ENCODE measurements around the gene F8.
"Not testable (repeated sequence)": the region's sequence is repeated elsewhere in the genome, so short reads cannot be mapped to it uniquely, and the experiment has no call there.

The F8 gene

DNA sequence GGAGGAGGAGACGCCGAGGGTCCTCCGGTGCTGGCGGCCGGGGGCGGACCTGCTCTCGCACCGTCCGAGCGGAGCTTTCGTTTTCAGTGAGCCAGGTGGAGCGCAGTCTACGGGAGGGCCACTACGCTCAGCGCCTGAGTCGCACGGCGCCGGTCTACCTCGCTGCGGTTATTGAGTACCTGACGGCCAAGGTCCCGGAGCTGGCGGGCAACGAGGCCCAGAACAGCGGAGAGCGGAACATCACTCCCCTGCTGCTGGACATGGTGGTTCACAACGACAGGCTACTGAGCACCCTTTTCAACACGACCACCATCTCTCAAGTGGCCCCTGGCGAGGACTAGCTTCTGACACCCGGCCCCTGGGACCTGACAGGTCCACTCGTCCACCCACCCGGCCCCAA, 137.5 kb downstream of the F8 start:
- DNase-seq (ENCODE audit: low spot score) = not testable (repeated sequence)

DNA sequence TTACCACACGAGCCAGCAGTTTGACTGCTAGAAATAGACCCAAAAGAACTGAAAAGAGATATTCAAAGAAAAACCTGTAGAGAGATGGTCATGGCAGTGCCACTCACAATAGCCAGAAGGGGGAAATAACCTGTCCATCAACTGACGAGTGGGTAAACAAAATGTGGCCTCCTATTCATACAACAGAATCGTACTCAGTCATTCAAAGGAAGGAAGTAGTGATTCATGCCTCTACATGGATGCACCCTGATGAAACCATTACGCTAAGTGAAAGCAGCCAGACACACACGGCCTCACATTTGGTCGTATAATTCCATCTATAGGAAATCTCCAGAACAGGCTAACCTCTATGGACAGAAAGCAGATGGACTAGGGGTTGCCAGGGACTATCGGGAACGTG, 138.5 kb downstream of the F8 start:
- not testable (repeated sequence) for DNase-seq (ENCODE audit: low spot score)

DNA sequence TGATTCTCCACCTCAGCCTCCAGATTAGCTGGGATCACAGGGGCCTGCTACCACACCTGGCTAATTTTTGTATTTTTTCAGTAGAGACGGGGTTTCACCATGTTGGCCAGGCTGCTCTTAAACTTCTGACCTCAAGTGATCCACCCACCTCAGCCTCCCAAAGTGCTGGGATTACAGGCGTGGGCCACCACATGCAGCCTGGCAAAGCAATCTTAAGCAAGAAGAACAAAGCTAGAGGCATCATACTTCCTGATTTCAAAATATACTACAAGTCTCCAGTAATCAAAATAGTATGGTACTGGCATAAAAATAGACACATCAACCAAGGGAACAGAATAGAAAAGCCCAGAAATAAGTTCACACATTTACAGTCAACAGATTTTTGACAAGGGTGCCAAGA, 149.2 kb downstream of the F8 start:
- DNase-seq (ENCODE audit: low spot score) = no peak

DNA sequence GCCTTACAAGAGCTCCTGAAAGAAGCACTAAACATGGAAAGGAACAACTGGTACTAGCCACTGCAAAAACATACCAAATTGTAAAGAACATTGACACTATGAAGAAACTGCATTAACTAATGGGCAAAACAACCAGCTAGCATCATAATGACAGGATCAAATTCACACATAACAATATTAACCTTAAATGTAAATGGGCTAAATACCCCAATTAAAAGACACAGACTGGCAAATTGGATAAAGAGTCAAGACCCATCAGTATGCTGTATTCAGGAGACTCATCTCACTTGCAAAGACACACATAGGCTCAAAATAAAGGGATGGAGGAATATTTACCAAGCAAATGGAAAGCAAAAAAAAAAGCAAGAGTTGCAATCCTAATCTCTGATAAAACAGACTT, 154.0 kb downstream of the F8 start:
- DNase-seq (ENCODE audit: low spot score) = not testable (repeated sequence)

DNA sequence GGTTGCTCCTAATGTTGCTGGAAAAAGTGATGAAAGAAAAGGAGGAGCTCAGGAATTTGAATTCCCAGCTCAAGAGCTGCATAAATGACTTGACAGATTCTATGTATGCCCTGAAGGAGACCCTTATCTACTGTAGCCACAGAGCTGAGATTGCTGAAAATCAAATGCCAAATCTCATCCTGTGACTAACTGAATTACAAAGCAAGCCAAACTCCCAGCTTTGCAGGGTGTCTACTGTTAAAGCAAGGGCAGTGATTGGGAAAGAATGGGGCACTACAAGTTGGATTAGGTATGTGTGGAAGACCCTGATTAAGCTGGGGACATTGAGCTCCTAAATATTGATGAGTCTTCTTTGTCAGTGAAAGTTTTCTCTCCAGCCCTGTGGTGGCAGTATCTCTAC, 167.3 kb downstream of the F8 start:
- DNase-seq (ENCODE audit: low spot score) = no peak

DNA sequence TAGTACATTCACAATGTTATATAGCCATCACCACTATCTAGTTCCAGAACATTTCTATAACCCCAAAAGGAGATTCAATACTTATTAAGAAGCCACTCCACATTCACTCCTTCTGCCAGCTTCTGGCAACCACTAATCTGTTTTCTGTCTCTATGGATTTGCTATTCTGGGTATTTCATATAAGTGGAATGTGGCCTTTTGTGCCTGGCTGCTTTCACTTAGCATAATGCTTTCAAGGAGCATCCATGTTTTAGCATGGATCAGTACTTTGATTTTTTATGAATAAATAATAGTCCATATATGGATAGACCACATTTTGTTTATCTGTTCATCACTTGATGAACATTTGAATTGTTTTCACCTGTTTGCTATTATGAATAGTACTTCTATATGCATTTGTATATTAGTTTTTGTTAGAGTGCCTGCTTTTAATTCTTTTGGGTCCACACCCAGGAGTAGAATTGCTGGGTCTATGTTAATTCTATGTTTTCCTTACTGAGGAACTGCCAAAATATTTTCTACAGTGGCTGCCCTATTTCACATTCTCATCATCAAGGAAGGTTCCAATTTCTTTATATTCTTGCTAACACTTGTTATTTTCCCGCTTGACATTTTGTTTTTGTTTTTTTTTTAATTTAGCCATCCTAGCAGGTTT, 171.4 kb downstream of the F8 start:
- DNase-seq (ENCODE audit: low spot score) = no peak

DNA sequence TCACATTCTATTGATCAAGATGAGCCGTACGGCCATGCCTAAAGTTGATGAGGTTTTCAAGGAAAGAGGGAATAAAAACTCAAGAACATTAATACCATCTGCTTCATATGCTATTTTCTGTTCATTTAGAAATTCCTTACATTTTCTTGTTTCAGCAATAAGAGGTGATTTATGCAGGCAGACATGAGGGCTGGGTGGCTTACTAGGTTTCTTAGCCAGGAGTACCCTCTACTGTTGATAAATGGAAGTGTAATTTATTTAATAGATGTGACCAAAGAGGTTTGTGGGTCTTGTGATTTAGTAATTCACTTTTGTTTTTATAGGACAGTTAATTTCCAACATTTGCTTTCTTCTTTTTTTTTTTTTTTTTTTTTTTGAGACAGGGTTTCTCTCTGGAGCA, 181.7 kb downstream of the F8 start:
- DNase-seq (ENCODE audit: low spot score) = peak; percentile 39

DNA sequence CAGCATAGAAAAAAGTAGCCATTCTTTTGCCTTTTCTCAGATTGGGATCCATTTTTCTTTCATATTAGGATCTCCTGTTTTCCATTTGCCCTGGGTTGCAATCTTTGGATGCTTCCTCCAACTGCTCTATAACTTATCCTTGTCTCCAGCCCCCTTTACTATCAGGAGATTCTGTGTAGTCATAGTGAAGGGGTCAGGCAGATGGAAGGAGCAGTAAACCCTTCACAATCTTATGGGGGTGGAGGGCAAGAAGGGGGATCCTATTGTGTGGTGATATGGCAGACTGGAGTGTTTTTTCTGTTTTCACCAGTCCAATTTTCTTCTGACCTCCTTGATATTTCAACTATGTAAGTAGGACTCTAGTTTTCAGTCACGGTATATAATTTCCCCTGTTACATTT, 186.4 kb downstream of the F8 start:
- DNase-seq (ENCODE audit: low spot score) = no peak

DNA sequence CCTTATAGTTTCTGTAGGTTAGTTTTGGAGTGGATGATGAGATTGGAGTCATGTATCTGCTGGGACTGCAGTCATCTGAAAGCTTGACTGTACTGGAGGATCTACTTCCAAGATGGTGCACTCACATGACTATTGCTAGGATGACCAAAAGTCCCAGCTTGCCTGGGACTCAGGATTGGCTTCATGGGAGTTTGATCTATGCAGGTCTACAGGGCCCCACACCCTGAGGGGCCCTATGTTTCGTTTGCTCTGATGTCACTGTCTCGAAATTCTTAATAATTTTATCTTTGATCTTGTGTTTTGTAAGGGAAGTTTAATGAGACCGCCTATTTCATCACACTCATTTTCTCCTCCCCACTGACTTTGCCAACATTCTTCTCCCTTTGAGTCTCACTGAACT, 188.0 kb downstream of the F8 start, which contains the start of gene SMIM9:
Gene SMIM9 (minus strand): TSS at position 101 of the 400 bp plus-strand sequence. CDS start 3,806 bp downstream, outside the sequence.
- no peak for DNase-seq (ENCODE audit: low spot score)

DNA sequence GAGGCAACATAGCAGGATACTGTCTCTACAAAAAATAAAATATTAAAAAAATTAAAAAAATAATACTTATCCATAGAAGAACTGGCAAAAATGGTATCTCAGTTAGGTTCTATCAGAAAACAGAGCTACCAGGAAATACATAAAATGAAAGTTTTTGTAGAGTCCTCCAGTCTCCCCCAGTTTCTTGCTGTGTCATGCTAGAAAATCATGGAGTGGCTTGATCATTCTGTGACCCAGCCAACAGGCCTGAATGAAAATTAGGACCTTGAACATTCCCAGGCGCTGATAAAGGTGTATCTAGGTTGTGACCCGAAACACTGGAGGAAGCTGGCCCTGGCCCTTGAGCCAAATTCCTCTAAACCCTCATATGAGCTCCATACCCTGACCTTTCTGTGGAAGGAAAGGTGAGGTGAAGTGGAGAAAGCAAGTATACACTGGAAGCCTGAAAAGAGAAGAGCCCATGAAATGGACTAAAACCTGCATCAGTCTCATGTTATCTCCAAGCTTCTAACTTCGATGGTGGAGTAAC, 188.7 kb downstream of the F8 start:
- DNase-seq (ENCODE audit: low spot score) = no peak

DNA sequence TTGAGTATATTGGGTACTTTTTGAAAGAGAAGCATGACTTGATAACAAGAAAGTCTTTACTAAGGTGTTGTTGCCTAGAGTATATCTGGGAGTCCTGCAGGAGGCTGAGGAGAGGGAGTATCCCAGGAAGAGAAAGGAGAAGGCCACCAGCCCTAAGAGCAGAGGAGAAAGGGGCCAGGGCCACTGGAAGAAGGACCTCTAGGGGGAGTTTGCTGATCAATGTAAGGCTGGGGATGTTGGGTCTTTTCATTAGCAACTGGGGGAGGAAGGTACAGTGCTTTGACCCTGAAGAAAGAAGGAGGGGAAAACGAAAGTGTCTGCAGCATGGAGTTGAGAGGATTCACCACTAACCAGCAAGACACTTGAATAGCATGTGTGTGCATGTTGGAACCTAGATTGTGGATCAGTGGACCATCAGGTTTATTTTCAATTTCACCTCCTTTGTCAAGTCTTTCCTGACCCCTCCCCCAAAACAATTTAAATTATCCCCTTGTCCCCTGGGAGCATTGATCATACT, 192.5 kb downstream of the F8 start:
- DNase-seq (ENCODE audit: low spot score) = no peak

DNA sequence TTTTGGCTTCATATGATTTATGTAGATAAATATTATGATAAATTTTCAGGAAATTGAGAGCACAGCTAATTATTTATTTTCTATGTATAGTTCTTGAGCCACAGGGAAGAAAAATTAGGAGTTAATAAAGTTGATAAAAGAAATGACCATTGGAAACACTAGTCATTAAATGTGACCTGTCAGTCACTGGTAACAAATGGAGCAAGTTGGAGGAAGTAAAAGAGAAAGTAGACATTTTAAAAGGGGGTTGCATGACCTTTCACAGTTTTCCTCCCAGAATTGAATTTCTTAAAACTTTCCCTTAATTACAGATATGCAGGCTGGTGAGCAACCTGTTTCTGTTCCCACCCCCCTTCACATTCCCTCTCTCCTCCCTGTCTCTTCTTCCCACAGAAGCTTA, 193.4 kb downstream of the F8 start:
- no peak for DNase-seq (ENCODE audit: low spot score)

DNA sequence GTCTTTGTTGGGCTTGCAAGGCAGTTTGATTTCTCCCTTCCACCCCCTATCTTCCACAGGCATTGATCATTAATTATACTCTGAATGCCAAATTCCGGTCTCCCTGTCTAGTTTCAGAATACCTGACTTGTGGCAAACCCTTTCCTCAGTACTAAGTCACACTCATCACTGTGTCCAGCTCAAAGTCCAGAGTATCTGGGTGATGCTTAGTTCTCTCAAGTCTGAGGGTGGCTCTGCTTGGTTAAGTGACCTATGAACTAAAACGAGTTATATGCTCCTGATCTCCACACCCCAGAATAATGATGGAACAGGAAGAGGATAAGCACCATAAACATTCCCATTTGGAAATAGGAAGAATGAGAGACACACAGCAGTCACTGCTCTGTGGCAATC, 194.5 kb downstream of the F8 start:
- no peak for DNase-seq (ENCODE audit: low spot score)

DNA sequence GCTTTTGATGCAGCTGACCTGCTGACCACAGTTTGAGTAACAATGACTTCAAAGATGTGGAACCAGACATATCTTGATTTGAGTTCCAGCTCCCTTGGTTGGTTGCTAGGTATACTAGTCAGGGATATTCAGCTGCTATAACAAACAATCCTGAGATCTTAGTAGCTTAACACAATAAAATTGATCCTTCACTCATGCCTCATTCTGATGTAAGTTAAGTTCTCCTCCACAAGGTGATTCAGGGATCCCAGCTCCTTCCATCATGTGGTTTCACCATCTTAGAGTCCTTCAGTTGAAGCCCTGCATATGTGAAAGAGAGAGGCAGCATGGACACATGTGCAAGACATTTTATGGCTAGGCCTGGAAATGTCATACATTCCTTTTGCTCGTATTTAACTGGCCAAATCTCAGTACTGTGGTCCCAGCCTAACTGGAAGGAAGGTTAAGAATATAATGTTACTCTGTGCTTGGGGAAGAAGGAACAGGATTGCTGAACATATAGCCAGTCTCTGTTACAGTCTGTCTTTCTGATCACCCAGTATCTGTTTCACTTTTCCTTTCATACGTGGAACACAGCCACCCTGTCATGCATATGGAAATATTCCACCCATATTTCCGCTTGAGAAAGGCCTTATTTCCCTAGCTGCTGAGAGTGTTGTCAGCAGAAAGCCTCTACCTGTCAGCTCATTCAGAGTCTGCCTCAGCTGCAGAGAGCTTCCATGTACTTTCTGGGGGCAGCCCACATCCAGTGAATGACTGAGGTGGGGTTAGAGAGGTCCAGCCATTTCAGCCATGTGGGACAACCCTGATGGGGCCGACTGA, 195.1 kb downstream of the F8 start:
- DNase-seq (ENCODE audit: low spot score) = no peak

DNA sequence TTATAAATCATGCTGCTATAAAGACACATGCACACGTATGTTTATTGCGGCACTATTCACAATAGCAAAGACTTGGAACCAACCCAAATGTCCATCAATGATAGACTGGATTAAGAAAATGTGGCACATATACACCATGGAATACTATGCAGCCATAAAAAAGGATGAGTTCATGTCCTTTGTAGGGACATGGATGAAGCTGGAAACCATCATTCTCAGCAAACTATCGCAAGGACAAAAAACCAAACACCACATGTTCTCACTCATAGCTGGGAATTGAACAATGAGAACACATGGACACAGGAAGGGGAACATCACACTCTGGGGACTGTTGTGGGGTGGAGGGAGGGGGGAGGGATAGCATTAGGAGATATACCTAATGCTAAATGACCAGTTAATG, 196.9 kb downstream of the F8 start:
- not testable (repeated sequence) for DNase-seq (ENCODE audit: low spot score)

DNA sequence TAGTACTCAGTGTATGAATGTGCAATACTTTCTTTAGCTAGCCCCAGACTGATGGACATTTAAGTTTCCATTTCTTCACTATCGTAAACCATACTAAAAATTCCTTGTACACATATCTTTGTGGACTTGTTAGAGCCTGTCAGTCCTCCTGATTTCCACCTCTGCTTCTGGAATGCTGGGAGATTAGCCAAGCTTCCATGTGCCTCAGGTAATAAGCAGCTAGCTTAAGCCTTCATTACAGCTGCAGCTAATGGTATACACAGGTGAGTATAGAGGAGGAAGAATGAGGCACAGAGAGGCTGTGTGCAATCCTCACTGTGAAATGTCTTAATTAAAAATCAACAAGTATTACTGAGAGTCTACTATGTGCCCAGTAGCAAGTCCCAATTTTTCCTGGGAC, 197.9 kb downstream of the F8 start:
- no peak for DNase-seq (ENCODE audit: low spot score)

DNA sequence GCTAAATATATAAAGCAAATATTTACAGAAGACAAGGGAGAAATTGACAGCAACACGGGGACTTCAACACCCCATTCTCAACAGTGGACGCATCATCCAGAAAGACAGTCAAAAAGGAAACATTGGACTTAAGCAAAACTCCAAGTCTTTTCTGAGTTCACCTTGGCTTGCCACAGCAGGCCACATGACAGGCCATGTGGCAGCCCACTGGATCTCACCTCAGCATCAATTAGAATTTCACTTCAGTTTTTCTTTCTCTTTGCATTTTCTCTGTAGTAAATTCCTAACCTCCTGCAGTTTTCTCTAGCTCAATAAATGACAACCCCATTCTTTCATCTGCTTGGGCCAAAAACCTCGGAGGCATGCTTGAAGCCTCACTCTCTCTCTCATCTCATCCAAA, 200.5 kb downstream of the F8 start:
- no peak for DNase-seq (ENCODE audit: low spot score)

DNA sequence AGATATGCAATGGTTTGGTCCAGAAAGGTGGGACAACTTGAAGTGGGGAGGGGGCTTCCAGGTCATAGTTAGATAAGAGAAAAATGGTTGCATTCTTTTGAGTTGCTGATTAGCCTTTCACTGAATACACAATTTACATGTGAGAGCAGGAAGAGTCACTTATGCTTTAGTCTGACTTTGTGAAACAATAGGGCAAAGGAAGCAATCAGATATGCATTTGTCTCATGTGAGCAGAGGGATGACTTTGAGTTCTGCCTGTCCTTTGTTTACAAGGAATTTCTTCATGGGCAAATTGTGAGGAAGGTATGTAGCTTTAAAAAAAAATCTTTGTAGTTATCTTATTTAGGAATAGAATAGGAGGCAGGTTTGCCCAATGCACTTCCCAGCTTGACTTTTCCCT, 201.0 kb downstream of the F8 start:
- no peak for DNase-seq (ENCODE audit: low spot score)

DNA sequence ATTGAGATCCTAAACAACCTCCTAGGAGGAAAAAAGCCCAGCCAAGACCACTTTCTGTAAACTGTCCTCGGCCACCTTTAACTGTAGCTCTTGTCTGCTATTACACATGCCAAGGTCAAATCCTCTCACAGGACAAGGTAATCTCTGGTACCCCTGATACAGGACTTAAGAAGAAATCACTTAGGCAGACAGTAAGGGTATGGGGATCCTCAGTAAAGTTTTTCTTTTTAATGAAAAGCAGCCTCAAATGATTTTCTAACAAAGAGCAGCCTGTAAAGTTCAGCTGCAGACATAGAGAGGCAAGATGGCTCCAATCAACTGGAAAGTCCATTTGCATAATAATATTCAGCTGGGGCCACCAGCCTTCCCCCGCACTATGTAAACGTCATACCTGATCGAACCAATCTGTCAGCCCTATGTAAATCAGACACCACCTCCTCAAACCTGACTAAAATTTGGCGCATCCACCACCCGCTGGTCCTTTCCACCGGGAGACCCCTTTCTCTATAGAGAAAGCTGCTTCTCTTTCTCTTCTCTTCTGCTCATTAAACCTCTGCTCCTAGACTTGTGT, 202.7 kb downstream of the F8 start:
- DNase-seq (ENCODE audit: low spot score) = no peak

DNA sequence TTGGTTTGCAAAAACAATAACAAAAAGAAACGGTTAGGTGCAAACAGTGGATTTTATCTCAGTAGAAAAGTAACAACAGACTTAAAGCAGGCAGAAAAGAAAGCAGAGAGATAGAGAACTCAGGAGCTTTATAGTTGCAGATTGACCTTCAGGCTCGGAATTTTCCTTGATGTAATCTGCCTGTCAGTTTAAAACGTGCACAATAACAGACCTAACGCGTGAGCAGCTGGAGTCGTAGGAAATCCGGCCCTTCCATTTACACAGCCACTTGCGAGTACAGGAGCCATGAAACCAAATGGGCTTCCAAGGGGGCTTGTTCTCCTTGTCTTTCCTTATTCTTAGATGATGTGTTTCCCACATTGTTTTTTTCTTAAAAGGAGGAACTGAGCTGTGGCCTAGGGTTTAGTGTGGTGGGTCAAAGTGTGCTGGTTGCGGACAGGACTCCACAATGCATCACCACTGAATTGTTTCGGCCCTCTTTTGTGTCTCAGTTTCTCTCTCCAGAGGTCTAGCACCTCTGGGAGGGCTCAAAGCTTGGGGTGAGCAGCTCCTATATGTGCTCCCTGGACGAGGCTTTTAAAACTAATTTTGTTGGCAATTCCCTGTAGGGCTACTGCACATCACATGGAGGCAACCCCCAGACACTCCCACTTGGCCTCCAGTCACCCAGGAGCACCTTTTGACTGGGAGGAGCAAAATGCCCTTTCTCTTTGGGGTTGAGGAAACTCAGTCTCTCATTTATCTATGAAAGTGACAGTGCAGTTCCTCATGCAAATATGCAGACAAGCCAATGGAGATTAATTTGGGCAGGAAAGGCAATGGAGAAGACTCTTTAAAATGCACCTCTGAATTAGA, 203.4 kb downstream of the F8 start:
- no peak for DNase-seq (ENCODE audit: low spot score)

DNA sequence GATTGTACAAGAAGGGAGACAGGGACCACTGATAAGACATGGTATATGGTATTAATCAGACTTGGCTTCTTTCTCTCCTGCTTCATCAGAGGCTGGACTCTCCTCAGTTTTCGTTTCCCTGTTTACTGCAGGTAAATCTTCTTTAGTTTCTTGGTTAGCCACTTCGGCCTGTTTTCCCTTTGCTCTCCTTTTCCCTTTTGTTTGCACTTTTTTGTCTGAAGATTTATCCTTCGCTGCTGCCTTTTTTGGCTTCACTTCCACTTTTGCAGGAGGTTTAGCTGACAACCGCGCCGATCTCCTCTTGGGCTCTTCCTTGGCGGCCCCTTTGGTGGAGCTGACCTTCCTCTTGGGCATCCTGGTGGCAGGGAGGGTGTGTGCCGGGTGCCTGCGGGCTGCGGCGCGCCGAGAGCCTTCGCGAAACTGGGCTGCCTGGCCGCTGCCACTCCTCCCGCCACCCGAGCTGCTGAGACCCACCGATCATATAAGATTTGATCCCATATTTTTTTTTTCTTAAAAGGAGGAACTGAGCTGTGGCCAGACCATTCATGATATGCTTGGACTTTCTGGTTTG, 205.4 kb downstream of the F8 start:
- not testable (repeated sequence) for DNase-seq (ENCODE audit: low spot score)

All from AG08396 (cell line).